ENCODE measurements around the gene NPTXR.
"Not testable (repeated sequence)": the region's sequence is repeated elsewhere in the genome, so short reads cannot be mapped to it uniquely, and the experiment has no call there.

NPTXR gene

DNA sequence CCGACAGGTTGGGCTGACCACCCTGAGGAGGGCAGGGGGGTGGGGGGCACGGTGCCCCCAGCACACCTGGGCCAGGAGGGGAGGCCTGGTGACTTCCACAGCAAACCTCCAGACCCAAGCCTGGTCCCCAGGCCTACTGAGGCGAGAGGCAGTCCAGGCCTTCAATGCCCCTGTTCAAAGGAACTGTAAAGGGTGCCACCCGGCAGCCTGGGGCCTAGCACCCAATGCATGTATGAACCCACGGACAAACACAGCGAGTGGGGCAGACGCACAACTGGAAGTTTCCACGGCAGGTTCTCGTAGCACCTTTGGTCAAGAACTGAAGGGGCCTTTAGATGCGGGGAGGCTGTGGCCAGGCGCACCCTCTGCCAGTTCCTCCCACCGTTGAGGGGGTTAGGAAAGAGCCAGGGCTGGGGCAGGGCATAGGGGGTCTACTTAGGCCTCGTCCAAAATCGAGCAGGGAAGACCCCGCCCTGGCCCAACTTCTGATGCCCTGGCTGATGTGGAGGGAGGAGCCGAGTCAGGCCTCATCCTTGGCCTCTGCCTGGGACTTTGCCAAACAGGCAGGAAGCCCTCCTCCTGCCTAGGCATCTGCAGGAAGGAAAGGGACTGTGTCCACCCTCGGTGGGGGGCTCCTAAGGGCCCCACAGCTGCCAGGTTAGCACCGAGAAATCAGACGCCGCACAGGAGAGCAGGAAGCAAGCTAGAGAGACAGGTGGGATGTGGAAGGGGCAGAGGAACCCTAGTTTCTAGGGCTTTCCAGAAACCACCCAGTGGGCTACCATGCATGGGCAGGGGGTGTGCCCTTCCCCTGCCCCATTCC is 21.6 kb upstream of the NPTXR start:
- FAIRE-seq (no peak), DNase-seq (ENCODE audit: insufficient read length, low spot score) (no peak)
- no peak for TF ChIP-seq POLR2A (IDR thresholded peaks at IDR 0.05; ENCODE audit: low read depth, low read length)

DNA sequence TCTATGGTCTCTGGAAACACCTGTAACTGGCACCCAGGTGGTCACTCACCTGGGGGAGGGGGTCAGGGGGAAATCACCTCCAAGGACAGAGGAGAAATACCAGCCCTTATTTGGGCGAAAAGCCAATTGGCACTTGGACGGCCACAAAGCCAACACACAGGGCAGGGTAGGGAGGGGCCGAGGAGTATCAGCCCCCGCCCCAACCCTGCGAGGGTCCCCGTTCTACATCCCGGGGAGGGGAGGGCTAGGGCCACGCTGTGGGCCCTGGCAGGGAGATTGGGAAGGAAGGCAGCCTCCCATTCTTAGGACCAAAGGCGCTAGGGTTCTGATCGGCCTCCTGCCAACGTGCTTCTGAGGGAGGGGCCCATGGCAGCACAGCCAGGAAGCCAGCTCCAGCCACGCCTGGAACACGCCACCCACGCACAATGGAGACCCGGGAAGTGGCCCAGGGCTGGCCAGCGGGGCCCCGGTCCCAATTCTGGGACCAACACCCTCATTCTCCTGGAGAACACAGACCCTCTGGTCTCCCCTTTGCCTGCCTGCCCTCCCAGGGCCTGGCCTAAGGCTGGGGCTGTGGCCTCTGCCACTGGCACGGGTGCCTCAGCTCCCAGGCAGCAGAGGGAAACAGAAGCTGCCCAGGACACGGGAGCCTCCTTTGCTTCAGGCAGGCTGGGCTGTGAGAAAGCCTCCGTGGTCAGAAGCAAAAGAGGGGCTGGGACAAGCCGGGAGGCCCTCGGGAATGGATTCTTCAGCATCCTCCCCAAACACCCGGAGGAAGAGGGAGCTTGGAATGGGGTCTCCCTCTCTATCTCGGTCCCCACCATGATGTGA is 20.7 kb upstream of the NPTXR start:
- DNase-seq (ENCODE audit: insufficient read length, low spot score) (no peak), FAIRE-seq (no peak)
- no peak for TF ChIP-seq POLR2A (IDR thresholded peaks at IDR 0.05; ENCODE audit: low read depth, low read length)

DNA sequence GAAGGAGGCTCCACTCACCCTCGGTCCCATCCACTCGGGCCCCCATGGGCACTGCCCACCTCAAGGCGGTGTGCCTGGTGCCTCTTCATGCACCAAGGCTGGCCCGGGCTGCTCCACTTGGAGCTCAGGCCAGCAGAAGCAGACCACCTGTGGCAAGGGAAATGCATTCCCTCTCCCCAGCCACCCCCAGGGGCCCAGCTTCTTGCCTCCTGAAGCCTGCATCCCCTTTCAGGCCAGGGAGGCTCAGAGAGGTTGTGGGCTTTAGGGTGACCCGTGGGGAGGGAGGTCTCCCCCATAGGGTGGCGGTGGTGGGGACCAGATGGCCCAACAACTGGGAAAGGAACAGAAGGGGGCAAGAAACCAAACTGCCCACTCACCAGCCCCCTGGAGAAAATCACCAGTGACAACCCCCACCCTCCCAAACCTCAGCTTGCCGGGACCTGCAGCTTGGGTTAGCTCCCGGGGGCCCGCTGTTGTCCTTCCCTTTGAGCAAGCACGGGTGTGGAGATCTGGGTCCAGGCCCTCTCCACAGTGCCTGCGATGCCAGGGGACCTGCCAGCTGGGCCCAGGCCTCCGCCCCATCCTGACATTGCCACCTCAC is 19.8 kb upstream of the NPTXR start:
- FAIRE-seq (no peak), DNase-seq (ENCODE audit: insufficient read length, low spot score) (no peak)
- TF ChIP-seq POLR2A (IDR thresholded peaks at IDR 0.05; ENCODE audit: low read depth, low read length): no peak

DNA sequence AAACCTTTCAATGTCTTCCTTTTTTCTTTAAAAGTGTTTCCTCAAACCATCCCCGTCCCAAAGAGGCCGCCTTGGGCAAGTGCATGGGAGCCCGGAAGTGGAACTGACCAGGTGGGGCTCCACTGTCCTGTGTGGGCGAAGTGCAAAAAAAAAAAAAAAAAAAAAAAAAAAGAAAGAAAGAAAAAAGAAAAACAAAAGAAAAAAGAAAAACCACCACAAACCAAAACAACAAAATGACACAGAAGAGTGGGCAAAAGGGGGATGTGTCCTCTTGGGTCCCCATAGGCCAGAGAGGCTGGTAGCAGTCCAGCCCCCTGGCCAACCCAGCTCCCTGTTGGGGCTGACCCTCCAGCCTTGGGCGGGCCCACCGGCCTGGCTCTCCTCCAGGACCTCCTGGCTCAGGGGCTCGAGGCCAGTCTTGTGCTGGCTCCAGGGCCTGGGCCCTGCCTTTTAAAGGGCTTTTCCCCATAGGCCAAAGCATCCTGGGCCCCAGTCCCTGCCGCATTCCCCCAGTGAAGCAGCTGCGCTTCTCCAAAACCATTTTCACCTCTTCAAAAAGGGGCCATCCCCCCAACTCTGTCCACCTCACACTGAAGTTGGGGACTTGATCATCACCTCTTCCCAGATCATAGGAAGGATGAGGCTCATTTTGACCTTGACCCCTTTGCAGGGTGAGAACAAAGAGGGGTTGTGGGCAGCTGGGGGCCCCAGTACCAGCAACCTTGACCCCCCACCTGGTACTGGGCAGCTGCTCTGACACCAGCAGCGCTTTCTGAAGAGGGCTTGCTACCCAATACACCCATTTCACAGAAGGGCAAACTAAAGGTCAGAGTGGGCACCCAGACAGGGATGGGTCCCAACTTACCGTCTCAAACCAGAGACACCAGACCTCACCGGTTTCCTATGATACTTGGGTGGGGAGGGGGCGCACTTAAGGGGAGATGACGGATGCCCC is 18.8 kb upstream of the NPTXR start:
- no peak for TF ChIP-seq POLR2A (IDR thresholded peaks at IDR 0.05; ENCODE audit: low read depth, low read length)
- DNase-seq (ENCODE audit: insufficient read length, low spot score): no peak
- FAIRE-seq: no peak

DNA sequence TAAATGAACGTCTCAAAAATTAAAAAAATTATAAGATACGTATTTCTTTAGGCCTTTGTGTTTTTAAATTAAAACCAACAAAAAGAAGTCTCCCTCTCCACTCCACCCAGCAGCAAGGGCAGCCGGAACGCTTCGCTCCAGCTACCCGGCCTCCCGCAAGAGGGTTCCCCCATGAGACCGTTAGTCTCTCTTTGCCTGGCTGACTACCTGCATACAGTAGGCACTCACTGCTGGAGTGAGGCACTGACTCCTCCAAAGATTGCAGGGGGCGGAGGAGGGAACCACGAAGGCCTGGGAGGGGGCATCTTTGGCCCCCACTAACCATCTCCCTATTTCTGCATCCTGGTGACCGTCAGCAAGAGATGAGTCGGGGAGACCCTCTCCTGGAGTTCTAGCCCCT is 18.1 kb upstream of the NPTXR start:
- DNase-seq (ENCODE audit: insufficient read length, low spot score): no peak
- FAIRE-seq: no peak
- TF ChIP-seq POLR2A (IDR thresholded peaks at IDR 0.05; ENCODE audit: low read depth, low read length): no peak

DNA sequence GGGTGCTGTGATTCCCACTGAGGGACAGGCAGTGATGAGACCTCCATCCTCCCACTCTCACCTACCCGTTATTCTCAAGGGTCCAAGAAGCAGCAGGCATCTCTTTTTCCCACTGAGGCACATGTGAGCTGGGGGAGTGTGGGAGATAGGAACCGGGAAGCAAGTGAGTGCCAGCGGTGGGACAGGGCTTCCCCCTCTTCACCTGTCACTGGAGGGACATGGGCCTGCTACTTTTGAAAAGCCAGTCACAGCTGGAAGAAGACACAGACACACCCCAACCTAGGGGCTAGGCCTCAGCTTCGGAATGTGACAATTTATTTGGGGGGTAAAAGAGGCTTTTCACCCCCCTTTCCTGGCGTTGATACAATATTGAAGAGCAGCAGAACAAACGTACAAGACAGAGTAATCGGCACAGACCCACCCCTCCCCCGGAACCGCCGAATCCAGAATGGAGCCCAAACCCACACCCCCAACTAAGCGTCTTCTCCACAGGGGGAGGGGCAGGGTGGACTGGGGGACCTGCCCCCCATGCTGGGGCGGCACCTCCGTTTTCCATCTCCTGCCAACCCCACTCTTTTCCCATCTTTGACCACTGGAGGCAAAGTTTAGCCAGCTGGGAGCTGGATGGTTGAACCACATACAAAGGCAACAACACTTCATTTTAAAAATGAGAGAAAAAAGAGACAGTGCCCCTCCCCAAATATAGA is 17.5 kb upstream of the NPTXR start:
- DNase-seq (ENCODE audit: insufficient read length, low spot score): no peak
- FAIRE-seq: no peak

DNA sequence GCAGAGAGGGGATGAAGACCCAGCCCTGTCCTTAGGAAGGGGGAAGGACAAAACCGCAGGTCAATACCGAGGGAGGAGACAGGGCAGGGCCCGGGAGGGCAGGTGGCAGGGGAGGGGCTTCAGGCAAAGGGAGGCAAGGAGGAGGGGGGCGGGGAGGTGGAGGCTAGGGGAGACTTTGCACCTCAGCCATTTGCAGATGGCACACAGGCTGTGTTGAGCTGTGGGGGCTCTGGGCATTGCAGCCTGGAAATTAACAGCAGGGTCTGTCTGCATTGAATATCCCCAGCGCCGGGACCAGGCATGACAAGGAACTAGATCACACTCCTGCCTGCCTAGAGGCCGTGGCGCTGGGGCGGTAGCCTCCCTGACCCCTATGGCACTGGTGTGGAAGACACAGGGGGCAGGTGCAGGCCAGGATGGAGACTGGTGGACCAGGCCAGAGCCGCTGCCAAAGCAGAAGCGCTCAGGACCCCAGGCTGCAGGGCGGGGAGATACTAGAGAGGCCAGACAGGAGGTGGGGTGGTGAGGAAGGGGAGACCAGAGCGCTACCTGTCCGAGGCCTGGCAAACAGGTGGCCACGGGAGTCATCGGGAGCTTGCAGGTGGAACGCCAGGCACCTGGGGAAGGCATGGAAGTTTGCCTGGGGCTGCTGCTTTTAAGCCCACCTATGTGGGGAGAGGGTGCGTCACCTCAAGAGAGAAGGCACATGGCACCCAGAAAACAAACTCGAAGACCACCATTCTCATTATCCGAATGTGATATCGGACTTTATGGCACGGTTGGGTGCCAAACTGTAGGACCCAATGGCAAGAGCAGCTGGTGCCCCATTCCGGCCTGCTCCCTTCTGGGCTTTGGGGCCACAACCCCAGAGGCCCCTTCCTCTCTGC is 16.7 kb upstream of the NPTXR start:
- TF ChIP-seq POLR2A (IDR thresholded peaks at IDR 0.05; ENCODE audit: low read depth, low read length): no peak
- DNase-seq (ENCODE audit: insufficient read length, low spot score) (no peak), FAIRE-seq (no peak)

More for the DNA sequence above, 17.5 kb upstream of the NPTXR start:
- no peak for TF ChIP-seq POLR2A (IDR thresholded peaks at IDR 0.05; ENCODE audit: low read depth, low read length)

DNA sequence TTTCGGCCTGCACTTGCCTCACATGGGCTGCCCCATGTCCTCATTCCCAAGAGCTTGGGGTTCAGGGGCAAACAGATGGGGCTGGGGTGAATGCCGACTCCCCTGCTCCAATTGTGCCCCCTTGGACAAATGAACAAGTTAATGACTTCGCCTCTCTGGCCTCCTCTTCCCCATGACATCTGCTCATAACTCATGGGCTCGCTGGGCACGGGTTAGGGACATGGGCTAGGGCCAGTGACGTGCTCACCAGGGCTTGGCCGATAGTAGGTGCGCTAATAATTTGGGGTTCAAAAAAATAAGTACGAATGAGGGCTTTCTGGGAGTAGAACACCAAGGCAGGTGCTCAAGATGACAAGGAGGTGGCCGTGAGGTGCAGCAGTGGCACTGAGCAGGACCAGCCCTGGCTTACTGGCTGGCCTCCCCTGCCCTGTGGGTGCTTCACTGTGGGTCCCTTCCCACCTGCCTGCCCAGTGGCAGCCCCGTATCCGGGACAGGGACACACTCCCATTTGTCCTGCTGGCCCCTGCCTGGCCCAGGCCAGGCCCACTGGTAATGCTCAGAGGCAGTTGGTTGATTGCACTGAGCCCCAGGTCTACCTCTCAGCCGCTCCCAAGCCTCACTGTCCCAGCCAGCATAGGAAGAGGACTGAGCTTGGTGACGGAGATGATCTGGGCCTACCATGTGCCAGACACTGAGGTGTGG is 15.9 kb upstream of the NPTXR start:
- FAIRE-seq (no peak), DNase-seq (ENCODE audit: insufficient read length, low spot score) (no peak)
- TF ChIP-seq POLR2A (IDR thresholded peaks at IDR 0.05; ENCODE audit: low read depth, low read length): no peak

DNA sequence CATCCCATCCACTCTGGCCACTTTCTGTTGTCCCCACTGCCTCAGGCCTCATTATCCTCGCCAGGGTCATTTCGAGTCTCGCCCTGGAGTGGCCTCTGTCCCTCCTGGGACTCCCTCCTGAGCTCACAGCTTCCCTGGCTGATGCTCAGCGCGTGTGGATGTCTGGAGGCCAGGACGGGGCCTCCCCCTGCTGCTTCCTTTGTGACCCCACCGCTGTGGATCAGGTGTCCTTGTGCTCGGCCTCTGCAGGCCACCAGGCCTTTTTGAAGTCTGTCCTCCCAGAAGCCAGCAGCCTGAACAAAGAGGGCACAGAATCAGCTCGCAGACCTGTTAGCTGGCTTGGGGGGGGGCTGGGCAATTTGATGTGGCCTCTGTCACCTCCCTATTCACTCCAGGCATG is 14.7 kb upstream of the NPTXR start:
- FAIRE-seq (no peak), DNase-seq (ENCODE audit: insufficient read length, low spot score) (no peak)
- no peak for TF ChIP-seq POLR2A (IDR thresholded peaks at IDR 0.05; ENCODE audit: low read depth, low read length)

DNA sequence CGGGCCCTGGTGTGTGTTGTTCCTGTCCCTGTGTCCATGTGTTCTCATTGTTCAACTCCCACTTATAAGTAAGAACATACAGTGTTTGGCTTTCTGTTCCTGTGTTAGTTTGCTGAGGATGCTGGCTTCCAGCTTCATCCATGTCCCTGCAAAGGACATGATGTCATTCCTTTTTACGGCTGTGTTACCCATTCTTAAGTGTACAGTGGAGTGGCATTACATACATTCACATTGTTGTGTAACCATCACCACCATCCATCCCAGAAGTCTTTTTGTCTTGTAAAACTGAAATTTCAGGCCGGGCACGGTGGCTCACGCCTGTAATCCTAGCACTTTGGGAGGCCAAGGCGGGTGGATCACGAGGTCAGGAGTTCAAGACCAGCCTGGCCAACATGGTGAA is 10.6 kb upstream of the NPTXR start:
- not testable (repeated sequence) for DNase-seq (ENCODE audit: insufficient read length, low spot score); FAIRE-seq

DNA sequence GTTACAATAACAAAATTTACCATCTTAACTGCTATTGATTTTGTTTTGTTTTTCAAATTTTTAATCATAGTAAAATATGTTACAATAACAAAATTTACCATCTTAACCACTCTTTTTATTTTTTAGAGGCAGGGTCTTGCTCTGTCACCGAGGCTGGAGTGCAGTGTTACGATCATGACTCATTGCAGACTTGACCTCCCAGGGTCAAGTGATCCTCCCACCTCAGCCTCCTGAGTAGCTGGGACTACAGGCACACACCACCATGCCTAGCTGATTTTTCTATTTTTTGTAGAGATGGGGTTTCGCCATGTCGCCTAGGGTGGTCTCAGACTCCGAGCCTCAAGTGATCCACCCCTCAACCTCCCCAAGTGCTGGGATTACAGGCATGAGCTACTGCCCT is 10.1 kb upstream of the NPTXR start:
- not testable (repeated sequence) for DNase-seq (ENCODE audit: insufficient read length, low spot score); FAIRE-seq

Measured in H54 (cell line).